Astrocyte of the spinal cord (primary cell): ENCODE measurements around the gene HDAC4.

Source experiments
- DNase-seq: peaks from one replicate; pipeline ENCODE4 v3.0.0; 2011; ENCODE audit warnings: low read depth, low spot score
- H3K4me3 ChIP-seq: 2 replicates; pipeline ENCODE4 v1.5.1; 2011; ENCODE audit warnings: low read depth, mild to moderate bottlenecking, low read length, moderate library complexity
- in situ Hi-C: cut with HindIII; loops from 2 replicates; pipeline ENCODE4 v1.10.0; 2017; ENCODE audit warnings: low sequenced_read_pairs
- TF ChIP-seq, protein P1 (sequence below): IDR thresholded peaks from 2 replicates; pipeline ENCODE4 v1.5.1; 2012; ENCODE audit warnings: low read depth, mild to moderate bottlenecking, low read length, inconsistent platforms

HDAC4 gene

DNA sequence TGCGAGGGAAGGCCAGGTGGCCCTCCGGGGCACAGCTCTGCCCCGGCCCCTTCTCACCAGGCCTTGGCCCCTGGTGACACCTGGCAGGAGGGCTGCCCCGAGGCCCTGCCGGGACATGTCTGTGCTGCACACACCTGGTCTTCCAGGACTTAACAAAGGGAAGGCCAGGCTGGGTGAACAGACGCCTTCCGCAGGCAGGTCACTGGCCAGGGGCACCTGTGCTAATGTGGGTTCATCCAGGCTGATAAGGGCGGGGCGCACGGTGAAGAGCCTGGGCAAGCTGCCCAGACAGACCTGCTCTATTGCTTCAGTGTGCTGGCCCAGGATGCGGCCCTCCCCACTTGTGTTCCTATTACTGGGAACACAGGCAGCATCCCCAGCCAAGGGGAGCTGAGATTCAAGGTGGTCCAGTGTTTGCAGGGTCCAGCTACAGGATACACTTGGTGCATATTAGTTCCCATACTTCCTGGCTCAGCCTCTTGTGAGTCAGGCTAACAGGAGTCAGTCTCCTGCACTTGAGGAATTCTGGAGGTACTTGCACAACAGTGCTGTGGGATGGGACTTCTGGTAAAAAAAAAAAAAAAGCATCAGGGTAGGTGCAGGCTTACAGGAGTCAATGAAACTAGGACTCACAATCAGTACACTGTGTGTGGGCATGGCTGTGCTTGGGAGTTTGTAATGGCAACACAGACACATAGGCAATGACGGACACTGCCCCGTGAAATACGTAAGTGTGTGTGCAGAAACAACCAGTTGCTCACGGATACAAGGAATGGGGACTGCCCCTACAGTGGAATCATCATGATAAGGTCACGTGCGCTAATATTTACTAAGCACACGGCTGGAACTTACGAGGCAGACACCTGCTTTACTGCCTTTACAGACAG lies 291.5 kb downstream of the HDAC4 start:
- TF ChIP-seq, protein P1, sequence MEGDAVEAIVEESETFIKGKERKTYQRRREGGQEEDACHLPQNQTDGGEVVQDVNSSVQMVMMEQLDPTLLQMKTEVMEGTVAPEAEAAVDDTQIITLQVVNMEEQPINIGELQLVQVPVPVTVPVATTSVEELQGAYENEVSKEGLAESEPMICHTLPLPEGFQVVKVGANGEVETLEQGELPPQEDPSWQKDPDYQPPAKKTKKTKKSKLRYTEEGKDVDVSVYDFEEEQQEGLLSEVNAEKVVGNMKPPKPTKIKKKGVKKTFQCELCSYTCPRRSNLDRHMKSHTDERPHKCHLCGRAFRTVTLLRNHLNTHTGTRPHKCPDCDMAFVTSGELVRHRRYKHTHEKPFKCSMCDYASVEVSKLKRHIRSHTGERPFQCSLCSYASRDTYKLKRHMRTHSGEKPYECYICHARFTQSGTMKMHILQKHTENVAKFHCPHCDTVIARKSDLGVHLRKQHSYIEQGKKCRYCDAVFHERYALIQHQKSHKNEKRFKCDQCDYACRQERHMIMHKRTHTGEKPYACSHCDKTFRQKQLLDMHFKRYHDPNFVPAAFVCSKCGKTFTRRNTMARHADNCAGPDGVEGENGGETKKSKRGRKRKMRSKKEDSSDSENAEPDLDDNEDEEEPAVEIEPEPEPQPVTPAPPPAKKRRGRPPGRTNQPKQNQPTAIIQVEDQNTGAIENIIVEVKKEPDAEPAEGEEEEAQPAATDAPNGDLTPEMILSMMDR: no peak
- in situ Hi-C loops: loop anchor here (25.0 kb wide), 1 partner anchor 97 kb away; no protein-coding TSS in a partner anchor
- no peak overlapping the region for H3K4me3 ChIP-seq

DNA sequence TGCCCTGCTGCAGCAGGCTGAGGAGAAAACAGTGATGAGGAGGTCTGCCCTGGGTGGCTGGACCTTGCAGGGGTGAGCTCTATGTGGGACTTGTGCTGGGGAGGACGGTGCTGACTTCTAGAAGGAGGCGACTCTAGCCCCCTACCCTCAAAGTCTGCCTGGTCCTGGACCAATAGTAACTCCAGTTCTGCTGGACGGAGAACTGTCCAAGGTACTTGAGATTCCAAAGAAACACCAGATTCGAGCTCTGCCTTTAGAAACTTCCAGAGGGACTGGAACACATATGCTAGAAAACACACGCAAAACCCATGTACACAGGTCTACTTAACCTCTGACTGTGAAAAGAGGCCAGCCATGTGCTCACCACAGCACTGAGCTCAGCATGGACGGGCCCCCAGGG lies 292.4 kb downstream of the HDAC4 start:
- H3K4me3 ChIP-seq: no peak overlapping the region
- TF ChIP-seq, protein P1: no peak
- no peak for DNase-seq
- in situ Hi-C loops: loop anchor here (25.0 kb wide), 1 partner anchor 96 kb away; no protein-coding TSS in a partner anchor

More for the DNA sequence above, 291.5 kb downstream of the HDAC4 start:
- no peak for DNase-seq

DNA sequence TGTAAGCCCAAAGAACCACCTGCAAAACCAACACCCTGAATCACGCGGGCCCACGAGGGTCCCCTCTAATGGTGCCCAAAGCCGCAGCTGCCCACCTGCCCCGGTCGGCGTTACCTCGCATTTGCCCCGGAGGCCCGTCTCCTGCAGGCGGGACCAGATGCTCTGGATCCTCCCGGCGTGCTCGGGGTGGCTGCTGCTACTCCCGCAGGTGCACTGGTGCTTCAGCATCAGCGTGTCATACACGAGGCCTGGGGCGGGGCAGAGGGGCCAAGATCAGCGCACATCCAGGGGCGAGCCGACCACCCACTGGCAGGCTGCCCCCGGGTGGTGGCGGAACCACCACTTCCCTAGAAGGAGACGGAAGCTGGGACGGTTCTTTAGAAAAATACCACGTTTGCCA lies 292.9 kb downstream of the HDAC4 start:
- no peak for DNase-seq
- no peak overlapping the region for H3K4me3 ChIP-seq
- TF ChIP-seq, protein P1: no peak
- in situ Hi-C loops: loop anchor here (25.0 kb wide), 1 partner anchor 96 kb away; no protein-coding TSS in a partner anchor

DNA sequence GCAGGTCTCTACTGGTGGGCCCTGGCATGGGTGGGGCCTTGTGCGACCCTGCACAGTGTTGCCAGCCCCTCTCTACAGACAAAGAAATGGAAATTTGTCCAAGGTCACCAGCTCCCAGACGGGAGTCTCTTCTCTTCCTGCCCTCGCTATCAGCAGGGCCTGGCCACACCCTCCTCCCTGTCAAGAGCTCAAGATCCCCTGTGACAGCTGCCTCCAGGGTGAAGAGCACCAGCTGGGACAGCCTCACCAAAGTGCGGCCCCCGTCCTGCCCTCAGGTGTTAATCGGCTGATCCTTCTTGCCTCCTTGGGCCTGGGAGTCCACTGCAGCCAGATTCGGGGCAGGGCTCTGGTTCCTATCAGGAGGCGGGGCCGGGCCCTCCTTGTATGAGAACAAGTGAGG lies 293.9 kb downstream of the HDAC4 start:
- in situ Hi-C loops: loop anchor here (25.0 kb wide), 1 partner anchor 95 kb away; no protein-coding TSS in a partner anchor
- TF ChIP-seq, protein P1: no peak
- H3K4me3 ChIP-seq: no peak overlapping the region
- no peak for DNase-seq

DNA sequence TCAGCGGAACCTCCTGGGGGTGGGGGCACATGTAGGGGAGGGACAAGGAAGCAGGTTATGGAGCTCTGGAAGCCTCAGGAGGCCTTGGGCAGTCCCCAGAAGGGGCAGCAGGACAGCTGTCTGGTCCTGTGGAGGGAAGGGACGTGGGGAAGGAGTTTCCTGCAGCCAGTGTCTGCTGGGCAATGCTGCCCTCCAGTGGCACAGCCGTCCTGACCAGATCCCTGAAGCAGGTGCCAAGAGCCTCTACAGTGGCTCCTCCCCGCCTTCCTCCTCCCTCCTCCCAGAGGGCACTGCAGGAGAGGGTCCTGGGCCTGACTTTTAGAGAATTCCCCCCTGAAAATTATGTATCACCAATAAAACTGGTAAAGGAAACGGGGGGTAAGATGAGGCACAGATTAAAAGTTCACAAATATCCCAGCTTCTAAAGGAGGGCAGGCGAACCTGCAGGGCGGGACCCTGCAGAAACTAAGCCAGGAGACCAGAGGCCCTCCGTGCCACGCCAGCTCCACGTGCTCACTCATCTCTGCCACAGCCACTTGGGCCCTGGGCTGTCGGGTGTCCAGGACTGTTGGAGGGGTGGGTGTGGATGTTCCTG lies 294.4 kb downstream of the HDAC4 start:
- TF ChIP-seq, protein P1: peak; percentile 72
- peak; percentile 48 for DNase-seq
- H3K4me3 ChIP-seq: no peak overlapping the region
- in situ Hi-C loops: loop anchor here (25.0 kb wide), 1 partner anchor 94 kb away; no protein-coding TSS in a partner anchor

DNA sequence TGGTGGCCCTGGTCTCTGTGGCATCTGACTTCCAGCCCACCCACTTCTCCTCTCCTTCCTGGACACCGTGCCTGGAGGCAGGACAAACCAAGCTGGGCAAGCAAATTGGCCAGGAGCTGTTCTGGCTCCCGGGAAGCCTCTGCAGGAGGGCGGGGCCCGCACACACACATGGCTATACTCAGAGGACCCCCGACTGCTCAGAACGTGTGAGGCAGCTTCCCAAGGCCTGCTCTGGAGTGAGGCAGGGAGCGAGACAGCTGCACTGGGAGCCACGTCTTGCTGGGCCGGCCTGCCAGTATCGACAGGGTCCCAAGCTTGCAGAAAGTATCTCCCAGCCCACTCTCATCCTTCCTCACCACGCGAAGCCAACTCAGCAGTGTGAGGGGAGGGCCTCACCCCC lies 295.6 kb downstream of the HDAC4 start:
- no peak overlapping the region for H3K4me3 ChIP-seq
- in situ Hi-C loops: loop anchor here (25.0 kb wide), 1 partner anchor 93 kb away; no protein-coding TSS in a partner anchor
- DNase-seq: no peak
- TF ChIP-seq, protein P1: no peak
